HEK293 (cell line): Measurements from ENCODE around the gene SPTAN1.

Source experiments
- CTCF ChIA-PET: fragments of 350-600 bp; formaldehyde crosslinking; extraction: SDS; loops from one replicate; lab custom pipeline; 2021; ENCODE audit warnings: antibody characterized with exemption; lab: Yijun Ruan, JAX
- POLR2A ChIA-PET: fragments of 300-600 bp; formaldehyde crosslinking; extraction: SDS; loops from one replicate; lab custom pipeline; 2020; ENCODE audit warnings: antibody characterized with exemption, inconsistent platforms; lab: Yijun Ruan, JAX
- H3K27ac ChIP-seq: fragments of 200-500 bp; sonication (Bioruptor generic); 2 replicates; pipeline ENCODE4 v1.5.1; 2014; ENCODE audit warnings: low read depth, low read length, control low read depth, inconsistent platforms; ENCODE audit errors: extremely low read depth
- H3K36me3 ChIP-seq, 2 experiments: fragments of 200-500 bp in 1 of 2; sonication (Bioruptor generic) in 1 of 2; 1 replicate in 1 of 2; 2 replicates in 1 of 2; pipeline ENCODE4 v1.5.1; 2014 to 2017; ENCODE audit warnings: inconsistent platforms in 2 of 2, low read length in 2 of 2; ENCODE audit not compliant: control insufficient read depth in 2 of 2, insufficient read depth in 1 of 2
- H3K4me1 ChIP-seq: fragments of 200-500 bp; sonication (Bioruptor generic); 2 replicates; pipeline ENCODE4 v1.5.1; 2014; ENCODE audit warnings: mild to moderate bottlenecking, low read length, inconsistent platforms; ENCODE audit not compliant: control insufficient read depth, insufficient read depth
- H3K4me3 ChIP-seq: 2 replicates; pipeline ENCODE4 v1.5.1; 2011; ENCODE audit warnings: low read depth, mild to moderate bottlenecking, control low read depth, low read length, moderate library complexity
- H3K9me3 ChIP-seq: fragments of 200-500 bp; sonication (Bioruptor generic); 2 replicates; pipeline ENCODE4 v1.5.1; 2014; ENCODE audit warnings: low read depth, low read length, inconsistent platforms; ENCODE audit not compliant: control insufficient read depth, insufficient read depth
- GLIS2 ChIP-seq: fragments of 450-650 bp; formaldehyde crosslinking; IDR thresholded peaks from 2 replicates; pipeline ENCODE4 v1.5.1; 2016; ENCODE audit warnings: missing biosample characterization, missing genetic modification characterization
- KLF1 ChIP-seq: fragments of 450-650 bp; formaldehyde crosslinking; IDR thresholded peaks from 2 replicates; pipeline ENCODE4 v1.5.1; 2016; ENCODE audit warnings: missing biosample characterization, missing genetic modification characterization
- MEIS1 ChIP-seq: sonication (generic); formaldehyde crosslinking; IDR thresholded peaks from 2 replicates; pipeline ENCODE4 v1.8.1; 2022; ENCODE audit warnings: missing genetic modification reagents, mild to moderate bottlenecking, borderline replicate concordance
- SCRT2 ChIP-seq: fragments of 450-650 bp; formaldehyde crosslinking; IDR thresholded peaks from 2 replicates; pipeline ENCODE4 v1.5.1; 2016; ENCODE audit warnings: missing biosample characterization, missing genetic modification characterization
- SP2 ChIP-seq: fragments of 450-650 bp; formaldehyde crosslinking; IDR thresholded peaks from 2 replicates; pipeline ENCODE4 v1.5.1; 2016; ENCODE audit warnings: missing biosample characterization, missing genetic modification characterization
- SP7 ChIP-seq: fragments of 450-650 bp; formaldehyde crosslinking; IDR thresholded peaks from 2 replicates; pipeline ENCODE4 v1.5.1; 2016; ENCODE audit warnings: missing biosample characterization, missing genetic modification characterization
- ZNF202 ChIP-seq: fragments of 450-650 bp; formaldehyde crosslinking; IDR thresholded peaks from 2 replicates; pipeline ENCODE4 v1.5.1; 2016; ENCODE audit warnings: missing biosample characterization, missing genetic modification characterization, borderline replicate concordance
- ZNF335 ChIP-seq: fragments of 450-650 bp; formaldehyde crosslinking; conservative IDR thresholded peaks from 2 replicates; pipeline ENCODE4 v1.5.1; 2016; ENCODE audit warnings: missing biosample characterization, missing genetic modification characterization
- ZNF548 ChIP-seq: fragments of 450-650 bp; formaldehyde crosslinking; IDR thresholded peaks from 2 replicates; pipeline ENCODE4 v1.5.1; 2016; ENCODE audit warnings: missing biosample characterization, missing genetic modification characterization
- ZNF558 ChIP-seq: fragments of 450-650 bp; formaldehyde crosslinking; IDR thresholded peaks from 2 replicates; pipeline ENCODE4 v1.5.1; 2016; ENCODE audit warnings: missing biosample characterization, missing genetic modification characterization
- ZNF600 ChIP-seq: fragments of 450-650 bp; formaldehyde crosslinking; IDR thresholded peaks from 2 replicates; pipeline ENCODE4 v1.5.1; 2016; ENCODE audit warnings: missing biosample characterization, missing genetic modification characterization
- ZNF624 ChIP-seq: fragments of 450-650 bp; formaldehyde crosslinking; IDR thresholded peaks from 2 replicates; pipeline ENCODE4 v1.5.1; 2017; ENCODE audit warnings: missing biosample characterization, missing genetic modification characterization
- TF ChIP-seq, protein P1 (sequence below): fragments of 450-650 bp; formaldehyde crosslinking; IDR thresholded peaks from 2 replicates; pipeline ENCODE4 v1.5.1; 2017; ENCODE audit warnings: missing biosample characterization, missing genetic modification characterization
- TF ChIP-seq, protein P2 (sequence below): fragments of 450-650 bp; formaldehyde crosslinking; IDR thresholded peaks from 2 replicates; pipeline ENCODE4 v1.5.1; 2016; ENCODE audit warnings: missing biosample characterization, missing genetic modification characterization
- TF ChIP-seq, protein P3 (sequence below): fragments of 450-650 bp; formaldehyde crosslinking; IDR thresholded peaks from 2 replicates; pipeline ENCODE4 v1.5.1; 2016; ENCODE audit warnings: missing biosample characterization, missing genetic modification characterization
- TF ChIP-seq, protein P4 (sequence below): fragments of 450-650 bp; formaldehyde crosslinking; IDR thresholded peaks from 2 replicates; pipeline ENCODE4 v1.5.1; 2016; ENCODE audit warnings: missing biosample characterization, missing genetic modification characterization, low read depth
- TF ChIP-seq, protein P5 (sequence below): fragments of 450-650 bp; formaldehyde crosslinking; IDR thresholded peaks from 2 replicates; pipeline ENCODE4 v1.5.1; 2017; ENCODE audit warnings: missing biosample characterization, mild to moderate bottlenecking, missing genetic modification characterization, moderate library complexity
- TF ChIP-seq, protein P6 (sequence below): fragments of 450-650 bp; formaldehyde crosslinking; IDR thresholded peaks from 2 replicates; pipeline ENCODE4 v1.5.1; 2016; ENCODE audit warnings: missing biosample characterization, missing genetic modification characterization

The SPTAN1 gene

DNA sequence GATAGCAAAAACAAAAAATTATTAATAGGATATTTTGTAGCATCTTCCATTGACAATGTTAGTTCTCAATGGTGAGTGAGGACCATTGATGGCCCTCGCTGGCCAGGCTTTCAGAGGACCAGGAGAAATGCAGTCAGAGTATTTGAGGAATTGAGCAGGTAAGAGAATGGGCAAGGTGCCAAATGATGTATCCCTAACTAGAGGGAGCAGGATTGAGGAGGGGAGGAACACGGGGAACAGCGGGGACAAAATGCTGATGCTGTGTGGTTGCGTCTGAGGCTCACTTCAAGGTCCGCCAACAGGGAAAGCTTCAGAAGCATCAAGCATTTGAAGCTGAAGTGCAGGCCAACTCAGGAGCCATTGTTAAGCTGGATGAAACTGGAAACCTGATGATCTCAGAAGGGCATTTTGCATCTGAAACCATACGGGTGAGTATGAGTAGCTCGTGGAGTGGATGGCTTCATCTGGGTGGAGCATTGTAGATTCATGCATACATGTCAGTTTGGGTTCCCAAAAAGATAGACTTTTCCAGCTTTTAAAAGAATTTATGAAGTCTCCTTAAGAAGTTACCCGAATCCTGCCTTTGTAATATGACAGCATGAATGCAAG is 16.2 kb downstream of the SPTAN1 start:
- no peak overlapping the region for H3K27ac ChIP-seq
- POLR2A ChIA-PET: interaction anchor here (1.1 to 1.7 kb wide), 2 partner anchors 10 to 16 kb away, joined by 5 to 6 read pairs; partner anchors contain the start of gene SPTAN1
- 0 out of 2 replicates have a peak, but pooled peaks have one; percentile 44 for TF ChIP-seq ZNF600 (tag by site-specific recombination)
- no peak for TF ChIP-seq GLIS2 (tag by site-specific recombination)
- TF ChIP-seq, protein P1, sequence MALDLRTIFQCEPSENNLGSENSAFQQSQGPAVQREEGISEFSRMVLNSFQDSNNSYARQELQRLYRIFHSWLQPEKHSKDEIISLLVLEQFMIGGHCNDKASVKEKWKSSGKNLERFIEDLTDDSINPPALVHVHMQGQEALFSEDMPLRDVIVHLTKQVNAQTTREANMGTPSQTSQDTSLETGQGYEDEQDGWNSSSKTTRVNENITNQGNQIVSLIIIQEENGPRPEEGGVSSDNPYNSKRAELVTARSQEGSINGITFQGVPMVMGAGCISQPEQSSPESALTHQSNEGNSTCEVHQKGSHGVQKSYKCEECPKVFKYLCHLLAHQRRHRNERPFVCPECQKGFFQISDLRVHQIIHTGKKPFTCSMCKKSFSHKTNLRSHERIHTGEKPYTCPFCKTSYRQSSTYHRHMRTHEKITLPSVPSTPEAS (tag by site-specific recombination): no peak
- TF ChIP-seq SP2 (tag by site-specific recombination): no peak
- TF ChIP-seq, protein P2, sequence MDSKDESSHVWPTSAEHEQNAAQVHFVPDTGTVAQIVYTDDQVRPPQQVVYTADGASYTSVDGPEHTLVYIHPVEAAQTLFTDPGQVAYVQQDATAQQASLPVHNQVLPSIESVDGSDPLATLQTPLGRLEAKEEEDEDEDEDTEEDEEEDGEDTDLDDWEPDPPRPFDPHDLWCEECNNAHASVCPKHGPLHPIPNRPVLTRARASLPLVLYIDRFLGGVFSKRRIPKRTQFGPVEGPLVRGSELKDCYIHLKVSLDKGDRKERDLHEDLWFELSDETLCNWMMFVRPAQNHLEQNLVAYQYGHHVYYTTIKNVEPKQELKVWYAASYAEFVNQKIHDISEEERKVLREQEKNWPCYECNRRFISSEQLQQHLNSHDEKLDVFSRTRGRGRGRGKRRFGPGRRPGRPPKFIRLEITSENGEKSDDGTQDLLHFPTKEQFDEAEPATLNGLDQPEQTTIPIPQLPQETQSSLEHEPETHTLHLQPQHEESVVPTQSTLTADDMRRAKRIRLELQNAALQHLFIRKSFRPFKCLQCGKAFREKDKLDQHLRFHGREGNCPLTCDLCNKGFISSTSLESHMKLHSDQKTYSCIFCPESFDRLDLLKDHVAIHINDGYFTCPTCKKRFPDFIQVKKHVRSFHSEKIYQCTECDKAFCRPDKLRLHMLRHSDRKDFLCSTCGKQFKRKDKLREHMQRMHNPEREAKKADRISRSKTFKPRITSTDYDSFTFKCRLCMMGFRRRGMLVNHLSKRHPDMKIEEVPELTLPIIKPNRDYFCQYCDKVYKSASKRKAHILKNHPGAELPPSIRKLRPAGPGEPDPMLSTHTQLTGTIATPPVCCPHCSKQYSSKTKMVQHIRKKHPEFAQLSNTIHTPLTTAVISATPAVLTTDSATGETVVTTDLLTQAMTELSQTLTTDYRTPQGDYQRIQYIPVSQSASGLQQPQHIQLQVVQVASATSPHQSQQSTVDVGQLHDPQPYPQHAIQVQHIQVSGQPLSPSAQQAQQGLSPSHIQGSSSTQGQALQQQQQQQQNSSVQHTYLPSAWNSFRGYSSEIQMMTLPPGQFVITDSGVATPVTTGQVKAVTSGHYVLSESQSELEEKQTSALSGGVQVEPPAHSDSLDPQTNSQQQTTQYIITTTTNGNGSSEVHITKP (tag by site-specific recombination): 0 out of 2 replicates have a peak, but pooled peaks have one; percentile 20
- TF ChIP-seq SCRT2 (tag by site-specific recombination): peak; percentile 37; the same call in 1 of the 2 replicates
- TF ChIP-seq, all 188 proteins: peak for 3
- peaks cover 4 to 54% of the 10 kb centered on the region in 2 experiments for H3K36me3 ChIP-seq
- H3K9me3 ChIP-seq: no peaks in the 10 kb centered on the region
- CTCF ChIA-PET: interaction anchor here (0.6 kb wide), 1 partner anchor 131 kb away, joined by 3 read pairs; no protein-coding TSS in a partner anchor
- no peak overlapping the region for H3K4me3 ChIP-seq
- no peaks in the 10 kb centered on the region for H3K4me1 ChIP-seq

DNA sequence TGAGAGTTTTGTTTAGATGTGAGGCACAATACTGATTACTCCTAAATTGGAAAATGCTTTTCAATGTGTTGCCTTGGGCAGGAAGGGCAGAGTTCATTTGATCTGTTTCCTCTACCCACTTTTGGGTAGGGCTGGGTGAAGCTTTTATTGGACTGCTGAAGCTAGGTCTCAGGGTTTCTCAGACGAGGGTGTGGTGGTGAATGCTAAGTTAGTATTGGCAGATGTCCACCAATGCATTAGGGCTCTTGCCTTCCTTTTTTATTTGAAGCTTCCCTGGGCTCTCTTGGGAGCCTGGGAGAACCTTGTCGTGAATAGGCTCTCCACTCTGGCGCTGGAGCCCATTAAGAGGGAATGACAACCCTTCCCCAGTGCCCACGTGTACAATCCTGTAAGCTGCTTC is 23.1 kb downstream of the SPTAN1 start:
- Histone ChIP-seq H3K4me3 (no peak overlapping the region), H3K27ac (no peak overlapping the region), H3K36me3 (peaks cover 34 to 77% of the 10 kb centered on the region in 2 experiments), H3K4me1 (no peaks in the 10 kb centered on the region), H3K9me3 (no peaks in the 10 kb centered on the region)
- POLR2A ChIA-PET: interaction anchor here (0.6 kb wide), 1 partner anchor 263 kb away, joined by 3 read pairs; no protein-coding TSS in a partner anchor
- TF ChIP-seq SP7 (tag by site-specific recombination) (no peak), KLF1 (tag by site-specific recombination) (peak; percentile 57; the same call in 1 of the 2 replicates)
- CTCF ChIA-PET: no interaction called here

DNA sequence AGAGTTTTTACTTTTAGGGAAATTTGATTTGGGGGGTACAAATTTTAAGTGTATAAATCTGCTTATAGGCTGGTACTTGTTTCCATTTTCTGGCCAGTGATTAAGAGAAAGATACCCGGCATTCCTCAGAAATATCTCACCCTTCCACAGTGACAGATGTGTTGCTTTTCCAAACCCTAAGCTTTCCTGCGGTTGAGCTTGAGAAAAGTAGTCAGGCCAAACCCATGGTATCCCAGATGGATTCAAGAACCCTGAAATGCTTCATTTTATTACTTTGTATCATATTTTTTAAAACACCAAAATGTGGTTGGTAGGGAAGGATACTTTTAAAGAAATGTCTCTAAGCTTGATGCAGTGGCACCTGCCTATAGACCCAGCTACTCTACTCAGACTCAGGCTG is 23.5 kb downstream of the SPTAN1 start:
- H3K9me3 ChIP-seq: no peaks in the 10 kb centered on the region
- no peak overlapping the region for H3K27ac ChIP-seq
- H3K4me1 ChIP-seq: no peaks in the 10 kb centered on the region
- H3K4me3 ChIP-seq: no peak overlapping the region
- peaks cover 34 to 81% of the 10 kb centered on the region in 2 experiments for H3K36me3 ChIP-seq
- ChIA-PET POLR2A (no interaction called here), CTCF (interaction anchor here (0.6 kb wide), 1 partner anchor 34 kb away, joined by 4 read pairs; no protein-coding TSS in a partner anchor)
- TF ChIP-seq ZNF335 (no peak), MEIS1 (CRISPR knock-in tag) (no peak), ZNF558 (no peak), ZNF624 (tag by site-specific recombination) (no peak), ZNF548 (tag by site-specific recombination) (no peak), ZNF202 (tag by site-specific recombination) (no peak)
- TF ChIP-seq, protein P3, sequence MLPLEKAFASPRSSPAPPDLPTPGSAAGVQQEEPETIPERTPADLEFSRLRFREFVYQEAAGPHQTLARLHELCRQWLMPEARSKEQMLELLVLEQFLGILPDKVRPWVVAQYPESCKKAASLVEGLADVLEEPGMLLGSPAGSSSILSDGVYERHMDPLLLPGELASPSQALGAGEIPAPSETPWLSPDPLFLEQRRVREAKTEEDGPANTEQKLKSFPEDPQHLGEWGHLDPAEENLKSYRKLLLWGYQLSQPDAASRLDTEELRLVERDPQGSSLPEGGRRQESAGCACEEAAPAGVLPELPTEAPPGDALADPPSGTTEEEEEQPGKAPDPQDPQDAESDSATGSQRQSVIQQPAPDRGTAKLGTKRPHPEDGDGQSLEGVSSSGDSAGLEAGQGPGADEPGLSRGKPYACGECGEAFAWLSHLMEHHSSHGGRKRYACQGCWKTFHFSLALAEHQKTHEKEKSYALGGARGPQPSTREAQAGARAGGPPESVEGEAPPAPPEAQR (tag by site-specific recombination): no peak
- TF ChIP-seq, protein P4, sequence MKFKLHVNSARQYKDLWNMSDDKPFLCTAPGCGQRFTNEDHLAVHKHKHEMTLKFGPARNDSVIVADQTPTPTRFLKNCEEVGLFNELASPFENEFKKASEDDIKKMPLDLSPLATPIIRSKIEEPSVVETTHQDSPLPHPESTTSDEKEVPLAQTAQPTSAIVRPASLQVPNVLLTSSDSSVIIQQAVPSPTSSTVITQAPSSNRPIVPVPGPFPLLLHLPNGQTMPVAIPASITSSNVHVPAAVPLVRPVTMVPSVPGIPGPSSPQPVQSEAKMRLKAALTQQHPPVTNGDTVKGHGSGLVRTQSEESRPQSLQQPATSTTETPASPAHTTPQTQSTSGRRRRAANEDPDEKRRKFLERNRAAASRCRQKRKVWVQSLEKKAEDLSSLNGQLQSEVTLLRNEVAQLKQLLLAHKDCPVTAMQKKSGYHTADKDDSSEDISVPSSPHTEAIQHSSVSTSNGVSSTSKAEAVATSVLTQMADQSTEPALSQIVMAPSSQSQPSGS (tag by site-specific recombination): no peak
- TF ChIP-seq, protein P5, sequence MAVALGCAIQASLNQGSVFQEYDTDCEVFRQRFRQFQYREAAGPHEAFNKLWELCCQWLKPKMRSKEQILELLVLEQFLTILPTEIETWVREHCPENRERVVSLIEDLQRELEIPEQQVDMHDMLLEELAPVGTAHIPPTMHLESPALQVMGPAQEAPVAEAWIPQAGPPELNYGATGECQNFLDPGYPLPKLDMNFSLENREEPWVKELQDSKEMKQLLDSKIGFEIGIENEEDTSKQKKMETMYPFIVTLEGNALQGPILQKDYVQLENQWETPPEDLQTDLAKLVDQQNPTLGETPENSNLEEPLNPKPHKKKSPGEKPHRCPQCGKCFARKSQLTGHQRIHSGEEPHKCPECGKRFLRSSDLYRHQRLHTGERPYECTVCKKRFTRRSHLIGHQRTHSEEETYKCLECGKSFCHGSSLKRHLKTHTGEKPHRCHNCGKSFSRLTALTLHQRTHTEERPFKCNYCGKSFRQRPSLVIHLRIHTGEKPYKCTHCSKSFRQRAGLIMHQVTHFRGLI (tag by site-specific recombination): no peak
- TF ChIP-seq, protein P6, sequence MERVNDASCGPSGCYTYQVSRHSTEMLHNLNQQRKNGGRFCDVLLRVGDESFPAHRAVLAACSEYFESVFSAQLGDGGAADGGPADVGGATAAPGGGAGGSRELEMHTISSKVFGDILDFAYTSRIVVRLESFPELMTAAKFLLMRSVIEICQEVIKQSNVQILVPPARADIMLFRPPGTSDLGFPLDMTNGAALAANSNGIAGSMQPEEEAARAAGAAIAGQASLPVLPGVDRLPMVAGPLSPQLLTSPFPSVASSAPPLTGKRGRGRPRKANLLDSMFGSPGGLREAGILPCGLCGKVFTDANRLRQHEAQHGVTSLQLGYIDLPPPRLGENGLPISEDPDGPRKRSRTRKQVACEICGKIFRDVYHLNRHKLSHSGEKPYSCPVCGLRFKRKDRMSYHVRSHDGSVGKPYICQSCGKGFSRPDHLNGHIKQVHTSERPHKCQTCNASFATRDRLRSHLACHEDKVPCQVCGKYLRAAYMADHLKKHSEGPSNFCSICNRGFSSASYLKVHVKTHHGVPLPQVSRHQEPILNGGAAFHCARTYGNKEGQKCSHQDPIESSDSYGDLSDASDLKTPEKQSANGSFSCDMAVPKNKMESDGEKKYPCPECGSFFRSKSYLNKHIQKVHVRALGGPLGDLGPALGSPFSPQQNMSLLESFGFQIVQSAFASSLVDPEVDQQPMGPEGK (tag by site-specific recombination): no peak
